WI38 (cell line): ENCODE measurements around the gene SHCBP1.

Experiments used
- H3K4me3 ChIP-seq: 2 replicates; pipeline ENCODE4 v1.5.1; 2011; ENCODE audit warnings: low read depth, mild to moderate bottlenecking, control low read depth, low read length
- CTCF ChIP-seq: IDR thresholded peaks from 2 replicates; pipeline ENCODE4 v1.5.1; 2012; ENCODE audit warnings: low read depth, mild to moderate bottlenecking, control low read depth, low read length

SHCBP1 gene

GRCh38 chr16:46549477-46549876, 71.7 kb downstream of the SHCBP1 start:
- no peak for TF ChIP-seq CTCF
- H3K4me3 ChIP-seq = no peak overlapping the region
